HepG2 (cell line): Measurements from ENCODE around the gene RELL1. TPM values are rescaled to one million over a fixed set of nuclear protein-coding genes. Genes with fewer than 3 reads are reported as not detected.

Source experiments
- ATAC-seq: fragments of 200-7000 bp; cut with Tn5 transposase; 3 replicates; pipeline ENCODE4 v1.9.1; 2020; ENCODE audit warnings: mild to moderate bottlenecking, moderate library complexity
- BruUV-seq: library from RNA; stranded (reverse); fragments of 400-500 nt; replicated peaks from 2 replicates; lab custom pipeline; 2021; lab: Mats Ljungman, UMichigan
- CTCF ChIA-PET: fragments of 300-600 bp; formaldehyde crosslinking; extraction: SDS; loops from one replicate; lab custom pipeline; 2021; ENCODE audit warnings: low total read pairs, inconsistent platforms, low intra/inter-chr PET ratio; lab: Yijun Ruan, JAX
- POLR2A ChIA-PET: fragments of 350-600 bp; sonication (Branson Sonifier 250); formaldehyde crosslinking; loops from one replicate; lab custom pipeline; 2020; ENCODE audit warnings: antibody characterized with exemption, inconsistent platforms; lab: Yijun Ruan, JAX
- DNase-seq: peaks from one replicate; pipeline ENCODE4 v3.0.0-alpha.2; 2015; ENCODE audit warnings: low spot score
- FAIRE-seq: peaks from 3 replicates; lab custom pipeline; 2011; peaks lifted over from hg19 to GRCh38; lab: Jason Lieb, UNC
- H2AFZ ChIP-seq: one replicate; pipeline ENCODE4 v1.6.1; 2011; ENCODE audit warnings: low read length, inconsistent platforms
- H3K27ac ChIP-seq: fragments of 300-600 bp; 3 replicates; pipeline ENCODE4 v1.8.0; 2011; ENCODE audit warnings: mixed run types, mild to moderate bottlenecking, mixed read lengths, low read length, inconsistent platforms; ENCODE audit not compliant: insufficient read depth; ENCODE audit errors: extremely low read length
- H3K27me3 ChIP-seq, 2 experiments: fragments of 200-600 bp in 1 of 2; 2 replicates in 1 of 2; 3 replicates in 1 of 2; pipeline versions ENCODE4 v1.6.0 to v1.8.0; 2011; ENCODE audit warnings: low read length in 2 of 2, mild to moderate bottlenecking in 2 of 2, moderate library complexity in 2 of 2, inconsistent platforms in 1 of 2; ENCODE audit not compliant: insufficient read depth in 2 of 2, control insufficient read depth in 1 of 2
- H3K36me3 ChIP-seq, 2 experiments: fragments of 200-600 bp in 1 of 2; replicated peaks in 1 of 2; 2 replicates in 1 of 2; 3 replicates in 1 of 2; pipeline versions ENCODE4 v1.5.1 to v1.8.0; 2011; ENCODE audit warnings: low read length in 2 of 2, inconsistent platforms in 1 of 2; ENCODE audit not compliant: insufficient read depth in 2 of 2, control insufficient read depth in 1 of 2
- H3K4me1 ChIP-seq: 2 replicates; pipeline ENCODE4 v1.5.1; 2012; ENCODE audit warnings: low read length, inconsistent platforms; ENCODE audit not compliant: insufficient read depth
- H3K4me2 ChIP-seq: 2 replicates; pipeline ENCODE4 v1.6.0; 2011; ENCODE audit warnings: low read depth, low read length, inconsistent platforms
- H3K4me3 ChIP-seq, 3 experiments: fragments of 200-600 bp in 1 of 3; sonication (generic), shearing (Covaris generic) in 1 of 3; replicated peaks in 1 of 3; 2 replicates each; pipeline ENCODE4 v1.5.1; 2011 to 2016; ENCODE audit warnings: low read length in 3 of 3, inconsistent platforms in 2 of 3, low read depth in 2 of 3, mild to moderate bottlenecking in 2 of 3, control low read depth in 1 of 3, mixed read lengths in 1 of 3; ENCODE audit not compliant: insufficient read depth in 1 of 3
- H3K79me2 ChIP-seq: one replicate; pipeline ENCODE4 v1.6.1; 2011; ENCODE audit warnings: low read length, inconsistent platforms; ENCODE audit not compliant: insufficient read depth
- H3K9ac ChIP-seq: 2 replicates; pipeline ENCODE4 v1.6.0; 2011; ENCODE audit warnings: mild to moderate bottlenecking, low read depth, low read length, inconsistent platforms; ENCODE audit not compliant: insufficient read depth
- H3K9me3 ChIP-seq: 2 replicates; pipeline ENCODE4 v1.5.1; 2012; ENCODE audit warnings: mild to moderate bottlenecking, low read length
- H4K20me1 ChIP-seq: 2 replicates; pipeline ENCODE4 v1.6.0; 2011; ENCODE audit warnings: inconsistent platforms, mild to moderate bottlenecking, low read length, moderate library complexity; ENCODE audit not compliant: insufficient read depth
- CCDC6 ChIP-seq: sonication (generic); formaldehyde crosslinking; IDR thresholded peaks from 2 replicates; pipeline ENCODE4 v1.8.1; 2022; ENCODE audit warnings: mild to moderate bottlenecking, missing genetic modification reagents, moderate library complexity
- HMG20A ChIP-seq: IDR thresholded peaks from 2 replicates; pipeline ENCODE4 v1.6.1; 2016; ENCODE audit warnings: borderline replicate concordance
- JARID2 ChIP-seq: sonication (generic); formaldehyde crosslinking; IDR thresholded peaks from 2 replicates; pipeline ENCODE4 v1.8.1; 2023; ENCODE audit warnings: missing genetic modification reagents, inconsistent platforms; ENCODE audit not compliant: insufficient replicate concordance
- PITX1 ChIP-seq: sonication (generic); formaldehyde crosslinking; IDR thresholded peaks from 2 replicates; pipeline ENCODE4 v1.5.1; 2020; ENCODE audit warnings: mild to moderate bottlenecking, missing genetic modification reagents
- SNRNP70 ChIP-seq: fragments of 200-400 bp; formaldehyde crosslinking; IDR thresholded peaks from 2 replicates; pipeline ENCODE4 v1.6.1; 2017; ENCODE audit warnings: mild to moderate bottlenecking, low read depth, low read length, moderate library complexity
- SRF ChIP-seq: IDR thresholded peaks from 2 replicates; pipeline ENCODE4 v1.6.1; 2011; ENCODE audit warnings: mild to moderate bottlenecking, low read depth, low read length, moderate library complexity
- ZKSCAN5 ChIP-seq: sonication (generic); formaldehyde crosslinking; IDR thresholded peaks from 2 replicates; pipeline ENCODE4 v1.5.1; 2020; ENCODE audit warnings: mild to moderate bottlenecking, missing genetic modification reagents
- ZMAT3 ChIP-seq: sonication (generic); formaldehyde crosslinking; conservative IDR thresholded peaks from 2 replicates; pipeline ENCODE4 v1.7.0; 2021; ENCODE audit warnings: missing genetic modification reagents
- ZNF317 ChIP-seq: sonication (generic); formaldehyde crosslinking; IDR thresholded peaks from 2 replicates; pipeline ENCODE4 v1.5.0; 2020; ENCODE audit warnings: mild to moderate bottlenecking, missing genetic modification reagents
- ZNF44 ChIP-seq: sonication (generic); formaldehyde crosslinking; IDR thresholded peaks from 2 replicates; pipeline ENCODE4 v1.5.1; 2020; ENCODE audit warnings: mild to moderate bottlenecking, missing genetic modification reagents
- ZNF496 ChIP-seq: sonication (generic); formaldehyde crosslinking; IDR thresholded peaks from 2 replicates; pipeline ENCODE4 v1.8.1; 2023; ENCODE audit warnings: mild to moderate bottlenecking, moderate library complexity, missing genetic modification reagents; ENCODE audit not compliant: insufficient replicate concordance
- ZNF570 ChIP-seq: sonication (generic); formaldehyde crosslinking; IDR thresholded peaks from 2 replicates; pipeline ENCODE4 v1.4.0; 2020; ENCODE audit warnings: mild to moderate bottlenecking, missing genetic modification reagents, borderline replicate concordance
- ZNF580 ChIP-seq: IDR thresholded peaks from 2 replicates; pipeline ENCODE4 v1.6.1; 2016; ENCODE audit warnings: low read depth, borderline replicate concordance
- ZNF788 ChIP-seq: sonication (generic); formaldehyde crosslinking; IDR thresholded peaks from 2 replicates; pipeline ENCODE4 v1.5.0; 2020; ENCODE audit warnings: mild to moderate bottlenecking, missing genetic modification reagents, borderline replicate concordance
- WGBS: methylation state at CpG from one replicate; pipeline ENCODE4 v1.1.6; 2017; ENCODE audit warnings: low lambda C conversion rate; 5-methylcytosine and 5-hydroxymethylcytosine counted together
- in situ Hi-C: cut with HindIII; loops from 2 replicates; pipeline ENCODE4 v1.10.0; 2017; ENCODE audit warnings: low pct_unique_long_range_greater_than_20kb; ENCODE audit not compliant: extremely low pct_ligation_motif_present
- intact Hi-C: fragments of 100-400 bp; cut with micrococcal nuclease; formaldehyde crosslinking; loops from one replicate; pipeline ENCODE4 v1.10.0; 2022; ENCODE audit not compliant: unreplicated experiment
- polyA plus RNA-seq, 8 experiments: library from polyadenylated mRNA; depleted of rRNA in 3 of 8; stranded (reverse) in 7 of 8; unstranded in 1 of 8; fragments of >200 nt; fragmentation: Illumina TruSeq in 4 of 8; extraction: Trizol in 4 of 8; gene quantifications; 2 replicates each; pipeline versions ENCODE4 v1.2.1 to v1.2.3, GENCODE V29; 2011 to 2016; ENCODE audit warnings: low read depth in 4 of 8, missing spikeins in 1 of 8, mixed read lengths in 1 of 8; ENCODE audit not compliant: insufficient read depth in 1 of 8
- total RNA-seq, 5 experiments: library from RNA; depleted of rRNA; stranded (reverse); fragments of >200 nt; fragmentation: Illumina TruSeq; extraction: Trizol; gene quantifications; 2 replicates each; pipeline ENCODE4 v1.2.3, GENCODE V29; 2016; ENCODE audit warnings: low read depth in 1 of 5

Gene RELL1
- total and polyA plus RNA-seq, 2 of the 13 experiments (the other 11 are each of a cell fraction or from before 2014, with no cell fraction given): 8.4 to 58.4 TPM

- no peak for TF ChIP-seq ZKSCAN5 (CRISPR knock-in tag)
- TF ChIP-seq ZNF570: no peak
- TF ChIP-seq PITX1: no peak
- TF ChIP-seq ZNF44 (CRISPR knock-in tag): no peak
- TF ChIP-seq CCDC6 (CRISPR knock-in tag): no peak
- TF ChIP-seq ZNF496 (CRISPR knock-in tag): no peak
- TF ChIP-seq ZNF317 (CRISPR knock-in tag): no peak
- TF ChIP-seq ZNF788 (CRISPR knock-in tag): no peak
- TF ChIP-seq SRF: no peak
- TF ChIP-seq, all 625 proteins: peak for 0
Measured at GRCh38 chr4:37588150-37588549, 98.0 kb downstream of the RELL1 start (continued).

- Histone ChIP-seq H3K9ac (no peak overlapping the region), H3K27ac (no peak overlapping the region), H3K27me3 (no peaks in the 10 kb centered on the region), H3K9me3 (peaks cover 6% of the 10 kb centered on the region; the same call in 1 of the 2 replicates), H3K36me3 (no peaks in the 10 kb centered on the region), H3K79me2 (no peaks in the 10 kb centered on the region), H3K4me1 (peaks cover 28% of the 10 kb centered on the region), H3K4me2 (no peak overlapping the region), H4K20me1 (no peaks in the 10 kb centered on the region), H2AFZ (no peak overlapping the region), H3K4me3 (no peak overlapping the region)
- ATAC-seq: no peak
- POLR2A ChIA-PET: no interaction called here
- FAIRE-seq: no peak
- WGBS: 52% methylated on average over 5 of the region's 6 CpGs
- BruUV-seq: no TSS peak
- in situ Hi-C loops (no loop called here), intact Hi-C loops (no loop called here)
- no peak for DNase-seq
- TF ChIP-seq SNRNP70 (no peak), ZMAT3 (CRISPR knock-in tag) (no peak), ZNF580 (no peak), JARID2 (CRISPR knock-in tag) (no peak), HMG20A (CRISPR knock-in tag) (no peak)
- CTCF ChIA-PET: no interaction called here
Measured at GRCh38 chr4:37586194-37586593, 100.0 kb downstream of the RELL1 start.
